GM12801 (cell line): ENCODE measurements around the gene TRIO.

Experiments used
- TF ChIP-seq, protein P1 (sequence below): IDR thresholded peaks from one replicate; pipeline ENCODE4 v1.5.1; 2011; ENCODE audit warnings: control low read depth; ENCODE audit not compliant: insufficient read length; ENCODE audit errors: extremely low read depth

Gene TRIO

DNA sequence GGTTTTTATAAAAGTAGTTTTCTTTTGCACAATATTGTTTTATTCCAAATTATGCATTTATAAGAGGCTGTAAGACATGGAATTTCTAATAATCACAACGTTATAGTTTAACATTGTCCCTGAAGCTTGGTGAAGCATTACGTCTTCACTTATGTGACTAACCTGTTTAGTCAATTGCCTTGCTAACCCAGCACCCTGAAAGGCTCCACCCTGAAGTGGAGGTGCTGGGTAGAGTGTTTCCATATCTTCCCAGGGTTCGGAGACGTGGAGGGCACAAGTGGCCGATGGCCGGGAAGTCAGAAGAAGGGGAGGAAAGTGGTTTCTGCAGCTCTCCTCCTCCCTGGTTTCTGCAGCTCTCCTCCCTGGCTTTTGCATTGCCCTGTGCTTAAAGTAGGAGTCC is 83.4 kb downstream of the TRIO start:
- TF ChIP-seq, protein P1, sequence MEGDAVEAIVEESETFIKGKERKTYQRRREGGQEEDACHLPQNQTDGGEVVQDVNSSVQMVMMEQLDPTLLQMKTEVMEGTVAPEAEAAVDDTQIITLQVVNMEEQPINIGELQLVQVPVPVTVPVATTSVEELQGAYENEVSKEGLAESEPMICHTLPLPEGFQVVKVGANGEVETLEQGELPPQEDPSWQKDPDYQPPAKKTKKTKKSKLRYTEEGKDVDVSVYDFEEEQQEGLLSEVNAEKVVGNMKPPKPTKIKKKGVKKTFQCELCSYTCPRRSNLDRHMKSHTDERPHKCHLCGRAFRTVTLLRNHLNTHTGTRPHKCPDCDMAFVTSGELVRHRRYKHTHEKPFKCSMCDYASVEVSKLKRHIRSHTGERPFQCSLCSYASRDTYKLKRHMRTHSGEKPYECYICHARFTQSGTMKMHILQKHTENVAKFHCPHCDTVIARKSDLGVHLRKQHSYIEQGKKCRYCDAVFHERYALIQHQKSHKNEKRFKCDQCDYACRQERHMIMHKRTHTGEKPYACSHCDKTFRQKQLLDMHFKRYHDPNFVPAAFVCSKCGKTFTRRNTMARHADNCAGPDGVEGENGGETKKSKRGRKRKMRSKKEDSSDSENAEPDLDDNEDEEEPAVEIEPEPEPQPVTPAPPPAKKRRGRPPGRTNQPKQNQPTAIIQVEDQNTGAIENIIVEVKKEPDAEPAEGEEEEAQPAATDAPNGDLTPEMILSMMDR, result no peak

DNA sequence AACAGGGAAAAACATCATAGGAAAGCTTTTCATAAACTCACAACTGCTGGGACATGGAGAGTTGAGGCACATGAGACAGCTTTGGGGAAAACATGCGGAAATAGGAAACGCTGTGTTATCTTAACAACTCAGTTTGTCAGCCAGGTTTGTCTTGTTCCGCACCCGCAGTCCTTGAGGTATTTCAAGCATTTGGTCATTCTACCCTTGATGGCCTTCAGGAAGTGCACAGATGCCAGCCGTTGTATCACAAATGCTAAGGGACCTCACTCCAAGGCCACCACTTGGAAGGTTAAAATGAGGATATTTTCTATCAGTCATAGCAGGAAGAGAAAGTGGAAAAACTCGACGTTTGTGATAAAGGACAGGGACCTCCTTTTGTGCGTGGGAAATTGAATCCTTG is 83.8 kb downstream of the TRIO start:
- TF ChIP-seq, protein P1, result no peak

DNA sequence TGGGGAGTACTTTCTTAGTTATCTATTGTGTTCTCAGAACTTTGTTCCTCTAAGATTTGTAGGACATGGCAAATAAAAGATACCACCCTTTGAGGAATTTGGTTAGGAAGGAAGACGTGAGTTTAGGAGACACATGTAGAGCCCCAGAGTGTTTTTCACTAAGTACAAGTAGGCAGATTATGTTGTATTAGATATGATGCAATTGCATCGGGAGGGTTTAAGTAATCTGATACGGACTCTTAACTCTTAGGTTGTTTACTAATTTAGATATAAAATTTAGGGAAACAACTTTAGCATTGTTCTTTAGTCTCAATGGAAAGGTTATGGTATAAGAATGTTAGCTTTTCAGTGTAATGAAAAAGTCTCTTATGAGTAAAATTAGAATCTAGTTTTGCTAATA is 84.4 kb downstream of the TRIO start:
- TF ChIP-seq, protein P1, result no peak

DNA sequence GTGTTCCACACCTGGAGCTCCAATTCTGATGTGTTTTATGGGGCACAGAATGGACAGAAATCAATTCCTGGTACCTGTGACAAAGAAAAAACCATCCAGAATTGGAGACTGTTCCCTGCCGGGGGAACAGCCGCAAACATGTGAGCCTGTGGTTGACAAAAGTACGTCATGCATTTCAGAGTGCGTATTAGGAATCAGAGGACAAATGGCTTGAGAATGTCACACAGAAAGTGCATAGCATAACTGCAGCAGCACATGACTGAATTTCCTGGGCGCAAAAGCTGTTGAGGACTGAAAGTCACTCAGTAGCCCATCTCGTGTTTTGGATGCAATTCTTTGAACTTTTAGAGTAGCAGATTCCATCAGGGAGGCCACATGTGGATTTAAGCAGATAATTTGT is 85.1 kb downstream of the TRIO start:
- TF ChIP-seq, protein P1, result no peak

DNA sequence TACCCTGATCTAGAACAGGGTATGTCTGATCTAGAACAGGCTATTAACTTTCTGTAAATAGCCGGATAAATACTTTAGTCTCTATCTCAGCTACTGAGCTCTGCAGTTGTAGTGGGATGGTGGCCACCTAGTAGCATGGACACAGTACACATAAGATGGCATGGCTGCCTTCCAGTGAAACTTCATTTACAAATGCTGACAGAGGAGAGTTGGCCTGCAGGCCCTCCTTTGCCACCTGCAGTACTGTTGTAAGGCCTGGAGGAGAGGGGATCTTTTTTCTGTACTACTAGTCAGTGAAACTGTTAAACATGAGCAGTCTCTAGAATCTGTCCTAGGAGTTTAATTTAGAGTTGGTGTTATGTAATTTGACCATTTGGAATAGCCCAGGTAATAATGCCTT is 86.0 kb downstream of the TRIO start:
- TF ChIP-seq, protein P1, result no peak

DNA sequence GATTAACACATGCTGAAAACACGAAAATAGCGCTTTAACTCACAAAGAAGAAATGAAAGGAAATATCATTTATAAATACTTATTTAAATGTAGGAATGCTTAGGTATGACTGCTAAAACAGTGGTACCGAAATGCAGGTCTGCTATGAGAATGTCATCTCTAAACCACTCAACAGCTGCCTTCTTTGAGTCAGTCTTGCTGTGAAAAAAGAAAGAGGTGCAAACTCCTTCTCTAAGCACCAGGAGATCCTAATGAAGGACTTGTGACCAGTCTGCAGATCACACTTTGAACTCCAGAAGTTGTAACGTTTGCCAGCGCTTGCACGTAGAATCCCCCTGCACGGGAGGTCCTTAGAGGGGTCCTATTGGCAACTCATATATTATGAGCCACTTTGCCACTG is 86.6 kb downstream of the TRIO start:
- TF ChIP-seq, protein P1, result no peak

DNA sequence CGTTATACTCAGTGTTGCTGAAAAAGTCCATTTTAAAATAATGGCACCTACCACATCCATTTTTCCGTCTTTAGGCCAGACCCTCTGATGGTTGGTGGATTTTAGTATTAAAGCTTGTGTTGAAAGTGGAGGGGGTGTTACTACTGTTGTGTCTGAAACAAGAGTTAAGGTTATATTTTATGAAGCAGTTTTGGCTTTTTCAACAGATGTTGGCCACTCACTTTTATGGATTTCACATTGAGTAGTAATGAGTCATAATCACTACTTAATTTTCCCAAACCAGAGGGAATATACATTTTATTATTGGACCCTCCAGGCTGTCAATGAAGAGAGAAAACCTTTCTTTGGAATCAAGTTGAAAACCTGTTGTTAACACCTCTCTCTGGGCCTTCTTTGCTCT is 88.0 kb downstream of the TRIO start:
- TF ChIP-seq, protein P1, result no peak

DNA sequence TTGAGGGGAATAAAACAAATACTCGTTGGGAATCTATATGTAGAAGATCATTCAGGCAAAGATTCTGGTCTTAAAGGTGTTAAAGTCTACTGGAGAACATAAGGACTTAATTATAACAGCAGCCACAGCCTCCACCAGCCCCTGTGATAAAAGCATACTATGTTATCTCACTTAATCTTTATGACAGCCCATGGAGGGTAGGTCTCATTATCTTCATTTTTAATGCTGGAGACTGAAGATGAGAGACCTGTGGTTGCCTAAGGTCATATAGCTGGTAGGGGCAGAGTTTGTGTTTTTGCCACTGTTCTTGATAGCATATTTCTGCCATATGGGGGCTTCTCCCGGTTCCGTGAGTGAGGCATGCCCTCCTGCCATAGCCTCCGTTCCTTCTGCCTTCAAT is 88.7 kb downstream of the TRIO start:
- TF ChIP-seq, protein P1, result no peak
